ENCODE data around the gene TJP3.

GRCh38 chr19:3722443-3723109, 14.4 kb downstream of the TJP3 start:
- TF ChIP-seq CTCF (IDR thresholded peaks at IDR 0.05; ENCODE audit: poor library complexity) = no peak
- no peak for TF ChIP-seq EZH2 (IDR thresholded peaks at IDR 0.05; ENCODE audit: borderline replicate concordance)

Data from hepatocyte (in vitro differentiated cells).